ENCODE results near the gene BAZ2A. TPM values are rescaled to one million over a fixed set of nuclear protein-coding genes. Genes with fewer than 3 reads are reported as not detected.

The BAZ2A gene
- total RNA-seq, 1 experiment from 2014 or later = 126 TPM

DNA sequence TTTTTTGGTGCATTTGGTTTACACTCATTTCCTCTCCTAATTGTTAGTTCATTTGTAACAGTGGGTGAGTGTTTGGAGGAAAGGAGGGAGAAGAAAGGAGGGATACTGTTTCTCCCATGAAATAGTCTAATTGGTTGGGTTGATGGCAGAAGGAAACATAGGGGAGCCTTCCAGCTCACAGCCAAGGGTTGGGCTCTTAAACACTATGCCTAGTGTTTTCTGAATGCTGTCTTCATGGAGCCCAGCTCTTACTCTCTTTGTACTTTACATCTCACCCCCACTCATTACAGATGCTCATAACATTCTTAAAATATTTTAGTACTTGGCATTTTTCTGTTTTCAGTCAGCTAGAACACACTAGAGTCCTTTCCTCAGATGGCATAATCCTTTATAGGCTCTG is 38.2 kb downstream of the BAZ2A start:
- BruUV-seq (replicated peaks) = no TSS peak
- H3K36me3 ChIP-seq (ENCODE audit: insufficient read depth, low read length, poor library complexity, severe bottlenecking) = peaks cover 9% of the 10 kb centered on the region
- intact Hi-C loops (cut with micrococcal nuclease; ENCODE audit: unreplicated experiment) = loop anchor here (5.0 kb wide), 1 partner anchor 95 kb away; no protein-coding TSS in a partner anchor
- ChIA-PET CTCF (interaction anchor here (1.0 kb wide), 1 partner anchor 45 kb away, joined by 3 read pairs; no protein-coding TSS in a partner anchor), POLR2A (ENCODE audit: low non-redundant PET) (no interaction called here)
- no peaks in the 10 kb centered on the region for H3K9me3 ChIP-seq (ENCODE audit: low read depth, low read length, poor library complexity, severe bottlenecking)
- TF ChIP-seq, protein P1, sequence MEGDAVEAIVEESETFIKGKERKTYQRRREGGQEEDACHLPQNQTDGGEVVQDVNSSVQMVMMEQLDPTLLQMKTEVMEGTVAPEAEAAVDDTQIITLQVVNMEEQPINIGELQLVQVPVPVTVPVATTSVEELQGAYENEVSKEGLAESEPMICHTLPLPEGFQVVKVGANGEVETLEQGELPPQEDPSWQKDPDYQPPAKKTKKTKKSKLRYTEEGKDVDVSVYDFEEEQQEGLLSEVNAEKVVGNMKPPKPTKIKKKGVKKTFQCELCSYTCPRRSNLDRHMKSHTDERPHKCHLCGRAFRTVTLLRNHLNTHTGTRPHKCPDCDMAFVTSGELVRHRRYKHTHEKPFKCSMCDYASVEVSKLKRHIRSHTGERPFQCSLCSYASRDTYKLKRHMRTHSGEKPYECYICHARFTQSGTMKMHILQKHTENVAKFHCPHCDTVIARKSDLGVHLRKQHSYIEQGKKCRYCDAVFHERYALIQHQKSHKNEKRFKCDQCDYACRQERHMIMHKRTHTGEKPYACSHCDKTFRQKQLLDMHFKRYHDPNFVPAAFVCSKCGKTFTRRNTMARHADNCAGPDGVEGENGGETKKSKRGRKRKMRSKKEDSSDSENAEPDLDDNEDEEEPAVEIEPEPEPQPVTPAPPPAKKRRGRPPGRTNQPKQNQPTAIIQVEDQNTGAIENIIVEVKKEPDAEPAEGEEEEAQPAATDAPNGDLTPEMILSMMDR (conservative IDR thresholded peaks at IDR 0.05; ENCODE audit: low read depth, low read length) = no peak
- no peak for TF ChIP-seq EZH2 (IDR thresholded peaks at IDR 0.05; ENCODE audit: borderline replicate concordance, low read depth, low read length, poor library complexity, severe bottlenecking)
- H3K4me1 ChIP-seq (ENCODE audit: insufficient read depth, low read length, poor library complexity, severe bottlenecking) = no peaks in the 10 kb centered on the region
- no peaks in the 10 kb centered on the region for H3K27me3 ChIP-seq (replicated peaks; ENCODE audit: insufficient read depth, low read depth, low read length, poor library complexity)
- peak; percentile 24 for DNase-seq (ENCODE audit: low spot score)
- H3K4me3 ChIP-seq (ENCODE audit: low read depth, low read length, poor library complexity, severe bottlenecking) = no peak overlapping the region
- H3K27ac ChIP-seq (ENCODE audit: low read depth, low read length, poor library complexity, severe bottlenecking) = no peak overlapping the region

GRCh38 chr12:56591126-56591525 is 39.0 kb downstream of the BAZ2A start:
- BruUV-seq (replicated peaks) = no TSS peak

GRCh38 chr12:56590237-56590830 is 39.8 kb downstream of the BAZ2A start:
- Histone ChIP-seq H3K36me3 (ENCODE audit: insufficient read depth, low read length, poor library complexity, severe bottlenecking) (peaks cover 9% of the 10 kb centered on the region), H3K4me3 (ENCODE audit: low read depth, low read length, poor library complexity, severe bottlenecking) (no peak overlapping the region), H3K27me3 (replicated peaks; ENCODE audit: insufficient read depth, low read depth, low read length, poor library complexity) (no peaks in the 10 kb centered on the region), H3K9me3 (ENCODE audit: low read depth, low read length, poor library complexity, severe bottlenecking) (no peaks in the 10 kb centered on the region), H3K27ac (ENCODE audit: low read depth, low read length, poor library complexity, severe bottlenecking) (no peak overlapping the region), H3K4me1 (ENCODE audit: insufficient read depth, low read length, poor library complexity, severe bottlenecking) (no peaks in the 10 kb centered on the region)
- ChIA-PET POLR2A (ENCODE audit: low non-redundant PET) (interaction anchor here (0.6 kb wide), 1 partner anchor 617 kb away, joined by 10 read pairs; no protein-coding TSS in a partner anchor), CTCF (interaction anchor here (0.7 kb wide), 1 partner anchor 76 kb away, joined by 3 read pairs; no protein-coding TSS in a partner anchor)
- DNase-seq (ENCODE audit: low spot score) = peak; percentile 48
- TF ChIP-seq, protein P1 (conservative IDR thresholded peaks at IDR 0.05; ENCODE audit: low read depth, low read length) = peak; percentile 61
- no peak for TF ChIP-seq EZH2 (IDR thresholded peaks at IDR 0.05; ENCODE audit: borderline replicate concordance, low read depth, low read length, poor library complexity, severe bottlenecking)
- intact Hi-C loops (cut with micrococcal nuclease; ENCODE audit: unreplicated experiment) = loop anchor here (1.0 to 5.0 kb wide), 2 partner anchors 77 to 93 kb away; no protein-coding TSS in a partner anchor
- no TSS peak for BruUV-seq (replicated peaks)

More at GRCh38 chr12:56591126-56591525, 39.0 kb downstream of the BAZ2A start:
- no peak overlapping the region for H3K27ac ChIP-seq (ENCODE audit: low read depth, low read length, poor library complexity, severe bottlenecking)
- H3K36me3 ChIP-seq (ENCODE audit: insufficient read depth, low read length, poor library complexity, severe bottlenecking) = peaks cover 9% of the 10 kb centered on the region
- H3K27me3 ChIP-seq (replicated peaks; ENCODE audit: insufficient read depth, low read depth, low read length, poor library complexity) = no peaks in the 10 kb centered on the region
- no peak overlapping the region for H3K4me3 ChIP-seq (ENCODE audit: low read depth, low read length, poor library complexity, severe bottlenecking)
- POLR2A ChIA-PET (ENCODE audit: low non-redundant PET) = interaction anchor here (0.6 kb wide), 1 partner anchor 616 kb away, joined by 10 read pairs; no protein-coding TSS in a partner anchor
- no peaks in the 10 kb centered on the region for H3K9me3 ChIP-seq (ENCODE audit: low read depth, low read length, poor library complexity, severe bottlenecking)
- intact Hi-C loops (cut with micrococcal nuclease; ENCODE audit: unreplicated experiment) = loop anchor here (5.0 kb wide), 1 partner anchor 94 kb away; no protein-coding TSS in a partner anchor
- no peaks in the 10 kb centered on the region for H3K4me1 ChIP-seq (ENCODE audit: insufficient read depth, low read length, poor library complexity, severe bottlenecking)
- DNase-seq (ENCODE audit: low spot score) = peak; percentile 33
- CTCF ChIA-PET = interaction anchor here (0.6 to 1.0 kb wide), 3 partner anchors 46 to 150 kb away, joined by 3 read pairs; no protein-coding TSS in a partner anchor
- TF ChIP-seq EZH2 (IDR thresholded peaks at IDR 0.05; ENCODE audit: borderline replicate concordance, low read depth, low read length, poor library complexity, severe bottlenecking) = no peak
- TF ChIP-seq, protein P1 (conservative IDR thresholded peaks at IDR 0.05; ENCODE audit: low read depth, low read length) = no peak

Data from A673 (cell line).